OCI-LY7 (cell line): ENCODE results near the gene NIN. TPM values are rescaled to one million over a fixed set of nuclear protein-coding genes. Genes with fewer than 3 reads are reported as not detected.

Experiments
- BruUV-seq: library from RNA; stranded (reverse); fragments of 400-500 nt; replicated peaks from 2 replicates; lab custom pipeline; 2021; lab: Mats Ljungman, UMichigan
- CTCF ChIA-PET: fragments of 300-600 bp; sonication (Branson Sonifier 250); formaldehyde crosslinking; loops from one replicate; lab custom pipeline; 2022; ENCODE audit warnings: antibody characterized with exemption; ENCODE audit not compliant: unreplicated experiment; lab: Charles Lee
- POLR2A ChIA-PET: fragments of 300-600 bp; sonication (Branson Sonifier 250); formaldehyde crosslinking; loops from one replicate; lab custom pipeline; 2022; ENCODE audit warnings: antibody characterized with exemption; lab: Charles Lee
- DNase-seq: peaks from one replicate; pipeline ENCODE4 v3.0.0-alpha.2; 2015; ENCODE audit warnings: low spot score
- H2AFZ ChIP-seq: fragments of 200-600 bp; sonication (generic), shearing (Covaris generic); 2 replicates; pipeline ENCODE4 v1.6.1; 2014; ENCODE audit warnings: mild to moderate bottlenecking, antibody characterized with exemption, low read length, moderate library complexity
- H3K27ac ChIP-seq: fragments of 200-600 bp; sonication (generic); 2 replicates; pipeline ENCODE4 v1.5.1; 2014; ENCODE audit warnings: mixed run types, low read depth, mild to moderate bottlenecking, moderate library complexity, low read length, inconsistent platforms; ENCODE audit not compliant: poor library complexity, severe bottlenecking
- H3K36me3 ChIP-seq: fragments of 200-600 bp; sonication (generic); 2 replicates; pipeline ENCODE4 v1.6.1; 2014; ENCODE audit warnings: mild to moderate bottlenecking, antibody characterized with exemption, low read length, moderate library complexity, mixed read lengths; ENCODE audit not compliant: insufficient read depth
- H3K4me1 ChIP-seq: fragments of 200-600 bp; sonication (generic); 2 replicates; pipeline ENCODE4 v1.5.1; 2014; ENCODE audit warnings: mild to moderate bottlenecking, low read length; ENCODE audit not compliant: insufficient read depth, poor library complexity, severe bottlenecking
- H3K4me2 ChIP-seq: fragments of 200-600 bp; sonication (generic); 2 replicates; pipeline ENCODE4 v1.6.1; 2014; ENCODE audit warnings: mild to moderate bottlenecking, low read length
- H3K4me3 ChIP-seq: fragments of 200-600 bp; sonication (generic); 2 replicates; pipeline ENCODE4 v1.5.1; 2014; ENCODE audit warnings: mild to moderate bottlenecking, low read depth, low read length; ENCODE audit not compliant: poor library complexity, severe bottlenecking
- H3K79me2 ChIP-seq: fragments of 200-600 bp; sonication (generic); 2 replicates; pipeline ENCODE4 v1.6.1; 2016; ENCODE audit warnings: low read depth, mild to moderate bottlenecking, low read length, moderate library complexity, mixed read lengths; ENCODE audit not compliant: insufficient read depth
- H3K9me2 ChIP-seq: fragments of 200-600 bp; sonication (generic); 2 replicates; pipeline ENCODE4 v1.6.1; 2016; ENCODE audit warnings: mild to moderate bottlenecking, low read length, mixed read lengths; ENCODE audit not compliant: insufficient read depth
- H3K9me3 ChIP-seq: fragments of 200-600 bp; sonication (generic); 2 replicates; pipeline ENCODE4 v1.6.1; 2014; ENCODE audit warnings: mild to moderate bottlenecking, mixed run types, low read length, mixed read lengths
- H4K20me1 ChIP-seq: fragments of 200-600 bp; sonication (generic); 2 replicates; pipeline ENCODE4 v1.6.1; 2014; ENCODE audit warnings: mild to moderate bottlenecking, antibody characterized with exemption, low read length, moderate library complexity, mixed read lengths; ENCODE audit not compliant: insufficient read depth
- EZH2phosphoT487 ChIP-seq: fragments of 200-600 bp; sonication (generic); IDR thresholded peaks from 2 replicates; pipeline ENCODE4 v1.6.1; 2018; ENCODE audit warnings: low read depth, borderline replicate concordance, mild to moderate bottlenecking, mixed run types, antibody characterized with exemption, low read length, moderate library complexity, mixed read lengths
- intact Hi-C: fragments of 100-400 bp; cut with micrococcal nuclease; formaldehyde crosslinking; loops from one replicate; pipeline ENCODE4 v1.10.0; 2022; ENCODE audit not compliant: unreplicated experiment
- total RNA-seq, 2 experiments: library from RNA; depleted of rRNA in 1 of 2; stranded (reverse); fragments of >200 nt in 1 of 2; shearing (Covaris generic) in 1 of 2; gene quantifications; 2 replicates each; pipeline ENCODE4 v1.2.3, GENCODE V29; 2014 to 2022
- TF ChIP-seq, protein P1 (sequence below): fragments of 200-600 bp; sonication (generic); conservative IDR thresholded peaks from 2 replicates; pipeline ENCODE4 v1.5.1; 2014; ENCODE audit warnings: mild to moderate bottlenecking, antibody characterized with exemption, low read length, moderate library complexity, mixed read lengths

Gene NIN
- total RNA-seq, 2 experiments from 2014 or later: 95.3 to 189 TPM

DNA sequence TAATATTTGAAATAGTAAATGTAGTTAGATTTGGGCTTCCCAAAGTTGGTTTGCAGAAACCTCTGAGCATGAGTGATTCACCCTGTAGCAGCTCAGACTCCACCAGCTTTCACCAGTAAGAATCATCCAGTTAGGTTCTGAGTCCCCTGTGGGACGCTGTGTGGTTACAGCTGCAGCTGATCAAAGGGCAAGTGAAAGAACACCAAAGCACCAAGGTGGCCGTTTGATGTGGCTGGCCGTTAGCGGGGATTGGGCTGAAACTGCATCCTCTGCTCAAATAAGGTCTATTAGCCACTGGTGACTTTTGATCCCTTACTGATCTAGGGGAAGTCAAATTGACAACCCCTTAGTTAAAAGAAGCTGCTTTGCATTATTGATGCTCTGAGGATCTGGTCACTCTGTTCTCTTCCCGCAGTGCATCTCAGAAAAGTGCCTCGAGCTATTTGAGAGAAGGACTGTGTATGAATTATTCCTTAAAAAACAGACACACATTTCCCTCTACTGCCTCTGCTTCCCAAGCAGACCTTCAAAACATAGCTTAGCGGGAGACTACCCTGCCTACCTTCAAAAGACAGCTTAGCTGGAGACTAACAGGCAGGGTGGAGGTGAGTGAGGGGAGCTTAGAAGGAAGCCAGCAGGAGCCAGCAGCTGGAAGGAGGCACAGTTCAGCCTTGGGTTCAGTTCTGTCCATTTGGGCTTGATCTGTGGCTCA lies 44.6 kb upstream of the NIN start:
- Histone ChIP-seq H3K9me3 (no peaks in the 10 kb centered on the region), H2AFZ (peak overlapping the region; percentile 67), H3K9me2 (no peaks in the 10 kb centered on the region), H3K4me2 (peak overlapping the region; percentile 94), H3K36me3 (no peaks in the 10 kb centered on the region), H3K27ac (peak overlapping the region; percentile 95), H3K79me2 (peaks cover 9% of the 10 kb centered on the region; the same call in 1 of the 2 replicates), H3K4me3 (peak overlapping the region; percentile 63), H3K4me1 (peaks cover 66% of the 10 kb centered on the region), H4K20me1 (no peaks in the 10 kb centered on the region)
- intact Hi-C loops: loop anchor here (5.0 kb wide), 2 partner anchors 208 to 367 kb away; partner anchors contain the start of genes SAV1 and TMX1
- BruUV-seq: no TSS peak
- DNase-seq: peak; percentile 96
- CTCF ChIA-PET: interaction anchor here (0.7 to 2.2 kb wide), 6 partner anchors 13 to 209 kb away, joined by 3 to 11 read pairs (median 3); no protein-coding TSS in a partner anchor
- TF ChIP-seq, protein P1, sequence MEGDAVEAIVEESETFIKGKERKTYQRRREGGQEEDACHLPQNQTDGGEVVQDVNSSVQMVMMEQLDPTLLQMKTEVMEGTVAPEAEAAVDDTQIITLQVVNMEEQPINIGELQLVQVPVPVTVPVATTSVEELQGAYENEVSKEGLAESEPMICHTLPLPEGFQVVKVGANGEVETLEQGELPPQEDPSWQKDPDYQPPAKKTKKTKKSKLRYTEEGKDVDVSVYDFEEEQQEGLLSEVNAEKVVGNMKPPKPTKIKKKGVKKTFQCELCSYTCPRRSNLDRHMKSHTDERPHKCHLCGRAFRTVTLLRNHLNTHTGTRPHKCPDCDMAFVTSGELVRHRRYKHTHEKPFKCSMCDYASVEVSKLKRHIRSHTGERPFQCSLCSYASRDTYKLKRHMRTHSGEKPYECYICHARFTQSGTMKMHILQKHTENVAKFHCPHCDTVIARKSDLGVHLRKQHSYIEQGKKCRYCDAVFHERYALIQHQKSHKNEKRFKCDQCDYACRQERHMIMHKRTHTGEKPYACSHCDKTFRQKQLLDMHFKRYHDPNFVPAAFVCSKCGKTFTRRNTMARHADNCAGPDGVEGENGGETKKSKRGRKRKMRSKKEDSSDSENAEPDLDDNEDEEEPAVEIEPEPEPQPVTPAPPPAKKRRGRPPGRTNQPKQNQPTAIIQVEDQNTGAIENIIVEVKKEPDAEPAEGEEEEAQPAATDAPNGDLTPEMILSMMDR: no peak
- TF ChIP-seq EZH2phosphoT487: no peak
- POLR2A ChIA-PET: interaction anchor here (0.6 to 3.1 kb wide), 20 partner anchors 9 to 280 kb away, joined by 3 to 17 read pairs (median 4); no protein-coding TSS in a partner anchor

DNA sequence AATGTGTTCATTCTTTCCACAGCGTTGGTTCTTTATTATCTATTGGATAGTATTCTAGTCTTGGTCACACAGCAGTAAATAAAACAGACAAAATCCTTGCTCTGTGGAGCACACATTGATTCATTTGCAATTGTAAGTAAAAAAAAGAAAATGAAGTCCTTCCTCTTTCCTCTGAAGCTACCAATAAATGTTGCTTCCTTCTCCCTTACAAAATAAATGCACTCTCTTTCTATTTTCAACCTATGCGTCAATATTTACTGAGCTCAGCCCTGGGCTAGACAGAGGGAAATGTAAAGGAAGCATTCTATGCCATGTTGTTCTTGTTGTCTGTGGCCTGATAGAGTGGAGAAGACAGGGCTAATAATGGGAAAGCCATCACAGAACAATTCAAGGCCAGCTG lies 43.8 kb upstream of the NIN start:
- Histone ChIP-seq H3K9me2 (no peaks in the 10 kb centered on the region), H2AFZ (peak overlapping the region; percentile 67; the same call in 1 of the 2 replicates), H3K27ac (peak overlapping the region; percentile 95), H3K79me2 (peaks cover 9% of the 10 kb centered on the region; the same call in 1 of the 2 replicates), H3K4me3 (peak overlapping the region; percentile 63), H3K4me1 (peaks cover 63% of the 10 kb centered on the region), H3K36me3 (no peaks in the 10 kb centered on the region), H3K9me3 (no peaks in the 10 kb centered on the region), H4K20me1 (no peaks in the 10 kb centered on the region), H3K4me2 (peak overlapping the region; percentile 94)
- TF ChIP-seq EZH2phosphoT487: no peak
- TF ChIP-seq, protein P1: no peak
- ChIA-PET POLR2A (interaction anchor here (0.6 to 3.1 kb wide), 13 partner anchors 8 to 94 kb away, joined by 3 to 17 read pairs (median 5); no protein-coding TSS in a partner anchor), CTCF (interaction anchor here (0.7 to 2.2 kb wide), 3 partner anchors 12 to 209 kb away, joined by 3 to 11 read pairs (median 3); no protein-coding TSS in a partner anchor)
- intact Hi-C loops: loop anchor here (5.0 kb wide), 2 partner anchors 207 to 368 kb away; partner anchors contain the start of genes SAV1 and TMX1
- DNase-seq: no peak
- no TSS peak for BruUV-seq
